Loucy (cell line): Measurements from ENCODE around the gene NKX2-4.

Experiments used
- H2AFZ ChIP-seq: fragments of 200-600 bp; sonication (generic); 2 replicates; pipeline ENCODE4 v1.6.0; 2016; ENCODE audit warnings: antibody characterized with exemption, mild to moderate bottlenecking, low read length, moderate library complexity
- H3F3A ChIP-seq: fragments of 200-600 bp; 2 replicates; pipeline ENCODE4 v1.6.0; 2016; ENCODE audit warnings: antibody characterized with exemption, low read depth, mild to moderate bottlenecking
- H3K27me3 ChIP-seq: fragments of 200-600 bp; sonication (generic); 2 replicates; pipeline ENCODE4 v1.6.1; 2014; ENCODE audit warnings: low read length, mild to moderate bottlenecking; ENCODE audit not compliant: insufficient read depth, poor library complexity, severe bottlenecking
- H3K36me3 ChIP-seq: fragments of 200-600 bp; sonication (generic); 2 replicates; pipeline ENCODE4 v1.6.1; 2016; ENCODE audit warnings: low read length; ENCODE audit not compliant: insufficient read depth
- H3K4me1 ChIP-seq: fragments of 200-600 bp; sonication (generic); 2 replicates; pipeline ENCODE4 v1.5.1; 2014; ENCODE audit warnings: low read length, mild to moderate bottlenecking; ENCODE audit not compliant: insufficient read depth, poor library complexity, severe bottlenecking
- H3K4me2 ChIP-seq: fragments of 200-600 bp; sonication (generic); 2 replicates; pipeline ENCODE4 v1.6.0; 2014; ENCODE audit warnings: antibody characterized with exemption, low read length, low read depth, mild to moderate bottlenecking; ENCODE audit not compliant: poor library complexity, severe bottlenecking
- H3K4me3 ChIP-seq: fragments of 200-600 bp; sonication (generic); 2 replicates; pipeline ENCODE4 v1.5.1; 2014; ENCODE audit warnings: low read length, mild to moderate bottlenecking, mixed read lengths; ENCODE audit not compliant: poor library complexity, severe bottlenecking
- H3K79me2 ChIP-seq: fragments of 200-600 bp; sonication (generic); 2 replicates; pipeline ENCODE4 v1.6.1; 2014; ENCODE audit warnings: low read length; ENCODE audit not compliant: insufficient read depth
- H3K9ac ChIP-seq: fragments of 200-600 bp; sonication (generic); 2 replicates; pipeline ENCODE4 v1.6.0; 2014; ENCODE audit warnings: mild to moderate bottlenecking, low read depth, low read length, moderate library complexity; ENCODE audit not compliant: poor library complexity, severe bottlenecking
- H3K9me2 ChIP-seq: fragments of 200-600 bp; sonication (generic); replicated peaks from 2 replicates; pipeline ENCODE4 v1.6.1; 2016; ENCODE audit warnings: low read depth, low read length, mixed read lengths
- H3K9me3 ChIP-seq: fragments of 200-600 bp; sonication (generic); 2 replicates; pipeline ENCODE4 v1.6.1; 2014; ENCODE audit warnings: mild to moderate bottlenecking, antibody characterized with exemption, low read length, low read depth; ENCODE audit not compliant: insufficient read depth
- H4K20me1 ChIP-seq: fragments of 200-600 bp; sonication (generic); 2 replicates; pipeline ENCODE4 v1.6.0; 2014; ENCODE audit warnings: antibody characterized with exemption, low read length, mild to moderate bottlenecking; ENCODE audit not compliant: insufficient read depth, poor library complexity, severe bottlenecking
- EZH2phosphoT487 ChIP-seq: fragments of 200-600 bp; IDR thresholded peaks from 2 replicates; pipeline ENCODE4 v1.6.1; 2018; ENCODE audit warnings: antibody characterized with exemption, mild to moderate bottlenecking, moderate library complexity, borderline replicate concordance
- TF ChIP-seq, protein P1 (sequence below): fragments of 200-600 bp; sonication (generic); conservative IDR thresholded peaks from 2 replicates; pipeline ENCODE4 v1.5.1; 2014; ENCODE audit warnings: mild to moderate bottlenecking, antibody characterized with exemption, low read length

The NKX2-4 gene

DNA sequence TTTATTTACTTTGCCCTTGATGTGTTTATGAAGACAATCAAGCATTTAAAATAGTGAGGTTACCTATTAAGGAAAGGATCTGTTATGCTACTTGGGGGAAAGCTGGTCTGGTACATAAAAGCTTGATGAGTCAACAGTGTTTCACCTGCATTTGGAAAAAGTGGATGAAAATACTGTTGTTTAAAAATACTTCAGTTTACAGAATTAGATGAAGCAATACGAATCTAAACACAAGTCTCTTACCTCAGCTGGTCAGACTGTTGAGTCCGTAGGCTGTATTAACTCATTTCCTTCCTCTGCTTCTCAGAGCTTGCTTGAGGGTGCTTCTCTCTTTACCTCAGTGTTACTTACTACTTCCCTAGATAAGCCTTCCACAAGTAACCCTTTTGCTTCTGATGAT is 36.1 kb downstream of the NKX2-4 start:
- Histone ChIP-seq H3F3A (no peaks in the 10 kb centered on the region), H3K4me1 (peaks cover 12% of the 10 kb centered on the region), H2AFZ (no peak overlapping the region), H4K20me1 (peaks cover 8% of the 10 kb centered on the region), H3K79me2 (no peaks in the 10 kb centered on the region), H3K36me3 (peaks cover 77% of the 10 kb centered on the region), H3K9me2 (no peaks in the 10 kb centered on the region), H3K4me2 (no peak overlapping the region), H3K9ac (no peak overlapping the region), H3K27me3 (no peaks in the 10 kb centered on the region), H3K4me3 (no peak overlapping the region), H3K9me3 (no peaks in the 10 kb centered on the region)
- TF ChIP-seq EZH2phosphoT487, result no peak
- TF ChIP-seq, protein P1, sequence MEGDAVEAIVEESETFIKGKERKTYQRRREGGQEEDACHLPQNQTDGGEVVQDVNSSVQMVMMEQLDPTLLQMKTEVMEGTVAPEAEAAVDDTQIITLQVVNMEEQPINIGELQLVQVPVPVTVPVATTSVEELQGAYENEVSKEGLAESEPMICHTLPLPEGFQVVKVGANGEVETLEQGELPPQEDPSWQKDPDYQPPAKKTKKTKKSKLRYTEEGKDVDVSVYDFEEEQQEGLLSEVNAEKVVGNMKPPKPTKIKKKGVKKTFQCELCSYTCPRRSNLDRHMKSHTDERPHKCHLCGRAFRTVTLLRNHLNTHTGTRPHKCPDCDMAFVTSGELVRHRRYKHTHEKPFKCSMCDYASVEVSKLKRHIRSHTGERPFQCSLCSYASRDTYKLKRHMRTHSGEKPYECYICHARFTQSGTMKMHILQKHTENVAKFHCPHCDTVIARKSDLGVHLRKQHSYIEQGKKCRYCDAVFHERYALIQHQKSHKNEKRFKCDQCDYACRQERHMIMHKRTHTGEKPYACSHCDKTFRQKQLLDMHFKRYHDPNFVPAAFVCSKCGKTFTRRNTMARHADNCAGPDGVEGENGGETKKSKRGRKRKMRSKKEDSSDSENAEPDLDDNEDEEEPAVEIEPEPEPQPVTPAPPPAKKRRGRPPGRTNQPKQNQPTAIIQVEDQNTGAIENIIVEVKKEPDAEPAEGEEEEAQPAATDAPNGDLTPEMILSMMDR, result no peak

- Histone ChIP-seq H3K4me2 (no peak overlapping the region), H3F3A (no peaks in the 10 kb centered on the region), H3K79me2 (no peaks in the 10 kb centered on the region), H3K9ac (no peak overlapping the region), H3K36me3 (peaks cover 80% of the 10 kb centered on the region), H3K9me3 (no peaks in the 10 kb centered on the region), H4K20me1 (peaks cover 8% of the 10 kb centered on the region), H3K27me3 (no peaks in the 10 kb centered on the region), H3K4me3 (no peak overlapping the region), H3K9me2 (no peaks in the 10 kb centered on the region), H3K4me1 (peaks cover 12% of the 10 kb centered on the region), H2AFZ (no peak overlapping the region)
- TF ChIP-seq, protein P1, result no peak
- TF ChIP-seq EZH2phosphoT487, result no peak
These were observed 36.6 kb downstream of the NKX2-4 start for GRCh38 chr20:21360705-21361104.

GRCh38 chr20:21358737-21359136 is 38.6 kb downstream of the NKX2-4 start:
- Histone ChIP-seq H3K27me3 (no peaks in the 10 kb centered on the region), H3K9me2 (no peaks in the 10 kb centered on the region), H3K4me3 (no peak overlapping the region), H3F3A (no peaks in the 10 kb centered on the region), H3K9me3 (no peaks in the 10 kb centered on the region), H3K9ac (no peak overlapping the region), H4K20me1 (peaks cover 8% of the 10 kb centered on the region), H3K79me2 (no peaks in the 10 kb centered on the region), H3K4me2 (no peak overlapping the region), H3K36me3 (peaks cover 77% of the 10 kb centered on the region; the same call in 1 of the 2 replicates), H3K4me1 (peaks cover 12% of the 10 kb centered on the region), H2AFZ (no peak overlapping the region)
- no peak for TF ChIP-seq EZH2phosphoT487
- TF ChIP-seq, protein P1, result no peak
